22Rv1 (cell line): ENCODE data around the gene PPP1CC.

Source experiments
- ZFX ChIP-seq: fragments of 450-650 bp; IDR thresholded peaks from 2 replicates; pipeline ENCODE4 v1.6.1; 2017; ENCODE audit warnings: antibody characterized with exemption, borderline replicate concordance
- TF ChIP-seq, protein P1 (sequence below): fragments of 450-650 bp; IDR thresholded peaks from 2 replicates; pipeline ENCODE4 v1.5.1; 2017; ENCODE audit warnings: mild to moderate bottlenecking

DNA sequence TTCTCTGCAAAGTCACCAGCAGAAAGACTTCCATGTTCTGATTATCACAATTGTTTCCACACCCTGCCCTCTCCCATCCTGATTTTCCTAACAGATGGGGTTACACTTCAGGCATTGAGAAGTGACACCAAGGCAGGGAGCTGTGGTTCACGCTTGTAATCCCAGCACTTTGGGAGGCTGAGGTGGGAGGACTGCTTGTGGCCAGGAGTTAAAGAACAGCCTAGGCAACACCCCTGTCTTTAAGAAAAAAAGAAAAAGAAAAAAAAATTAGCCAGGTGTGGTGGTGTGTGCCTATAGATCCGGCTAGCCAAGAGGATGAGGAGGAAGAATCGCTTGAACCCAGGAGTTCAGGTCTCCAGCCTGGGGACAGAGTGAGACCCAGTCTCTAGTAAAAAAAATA, 5.2 kb downstream of the PPP1CC start:
- TF ChIP-seq, protein P1, sequence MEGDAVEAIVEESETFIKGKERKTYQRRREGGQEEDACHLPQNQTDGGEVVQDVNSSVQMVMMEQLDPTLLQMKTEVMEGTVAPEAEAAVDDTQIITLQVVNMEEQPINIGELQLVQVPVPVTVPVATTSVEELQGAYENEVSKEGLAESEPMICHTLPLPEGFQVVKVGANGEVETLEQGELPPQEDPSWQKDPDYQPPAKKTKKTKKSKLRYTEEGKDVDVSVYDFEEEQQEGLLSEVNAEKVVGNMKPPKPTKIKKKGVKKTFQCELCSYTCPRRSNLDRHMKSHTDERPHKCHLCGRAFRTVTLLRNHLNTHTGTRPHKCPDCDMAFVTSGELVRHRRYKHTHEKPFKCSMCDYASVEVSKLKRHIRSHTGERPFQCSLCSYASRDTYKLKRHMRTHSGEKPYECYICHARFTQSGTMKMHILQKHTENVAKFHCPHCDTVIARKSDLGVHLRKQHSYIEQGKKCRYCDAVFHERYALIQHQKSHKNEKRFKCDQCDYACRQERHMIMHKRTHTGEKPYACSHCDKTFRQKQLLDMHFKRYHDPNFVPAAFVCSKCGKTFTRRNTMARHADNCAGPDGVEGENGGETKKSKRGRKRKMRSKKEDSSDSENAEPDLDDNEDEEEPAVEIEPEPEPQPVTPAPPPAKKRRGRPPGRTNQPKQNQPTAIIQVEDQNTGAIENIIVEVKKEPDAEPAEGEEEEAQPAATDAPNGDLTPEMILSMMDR: no peak
- TF ChIP-seq ZFX: no peak
